Measurements from ENCODE around the gene ITGA6.

Gene ITGA6

DNA sequence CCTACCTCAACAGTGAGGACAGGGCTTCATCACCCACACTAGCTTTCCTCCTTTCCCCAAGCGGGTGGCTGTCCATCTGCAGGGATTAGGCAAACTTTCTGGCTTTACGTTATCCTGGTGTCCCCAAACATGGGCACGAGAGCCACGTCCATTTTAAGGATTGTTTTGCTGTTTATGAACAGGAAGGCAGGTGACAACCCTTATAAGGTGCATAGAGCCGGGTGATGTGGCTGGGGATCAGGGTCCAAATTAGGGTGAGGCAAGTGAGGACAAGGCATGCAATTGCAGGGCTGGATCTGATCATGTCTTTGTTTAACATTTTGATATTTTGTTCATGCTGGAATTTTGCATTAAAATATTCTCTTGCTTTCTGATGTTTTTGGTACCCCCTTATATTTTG, 27.6 kb upstream of the ITGA6 start:
- Histone ChIP-seq H3K4me3 (ENCODE audit: insufficient read depth, low read depth, low read length) (no peak overlapping the region), H3K36me3 (ENCODE audit: control insufficient read depth, insufficient read depth, low read length) (no peaks in the 10 kb centered on the region), H3K27me3 (ENCODE audit: control insufficient read depth, insufficient read depth, low read length, poor library complexity, severe bottlenecking) (no peaks in the 10 kb centered on the region), H3K9me3 (ENCODE audit: control insufficient read depth, low read length) (no peaks in the 10 kb centered on the region), H3K4me1 (ENCODE audit: control insufficient read depth, insufficient read depth, low read length) (no peaks in the 10 kb centered on the region), H3K27ac (ENCODE audit: insufficient read depth, low read depth, low read length, poor library complexity, severe bottlenecking) (no peak overlapping the region)
- WGBS, 2 experiments, result 93 to 95% methylated on average over 5 of the region's 5 CpGs

DNA sequence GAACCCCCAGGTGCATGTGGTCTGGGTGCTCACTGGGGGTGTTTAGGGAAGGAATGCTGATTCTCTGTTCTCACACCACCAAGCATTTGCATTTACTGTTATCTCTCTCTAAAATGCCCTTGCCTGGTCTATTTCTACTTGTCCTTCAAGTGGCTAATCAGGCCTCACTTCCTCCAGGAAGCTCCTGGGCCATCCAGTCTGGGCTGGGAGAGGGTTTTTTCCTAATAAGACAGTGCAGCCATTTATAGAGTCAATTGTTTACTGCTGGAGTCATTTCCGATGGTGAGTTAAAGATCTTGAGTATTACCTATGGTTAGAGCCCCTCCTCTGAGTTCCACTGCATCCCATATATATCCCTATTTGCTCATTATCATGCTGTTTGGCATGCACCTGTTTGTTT, 25.2 kb upstream of the ITGA6 start:
- Histone ChIP-seq H3K36me3 (ENCODE audit: control insufficient read depth, insufficient read depth, low read length) (no peaks in the 10 kb centered on the region), H3K4me3 (ENCODE audit: insufficient read depth, low read depth, low read length) (no peak overlapping the region), H3K27ac (ENCODE audit: insufficient read depth, low read depth, low read length, poor library complexity, severe bottlenecking) (no peak overlapping the region), H3K4me1 (ENCODE audit: control insufficient read depth, insufficient read depth, low read length) (no peaks in the 10 kb centered on the region), H3K9me3 (ENCODE audit: control insufficient read depth, low read length) (no peaks in the 10 kb centered on the region), H3K27me3 (ENCODE audit: control insufficient read depth, insufficient read depth, low read length, poor library complexity, severe bottlenecking) (no peaks in the 10 kb centered on the region)
- WGBS, 2 experiments, result 79 to 91% methylated on average over 1 of the region's 1 CpG

DNA sequence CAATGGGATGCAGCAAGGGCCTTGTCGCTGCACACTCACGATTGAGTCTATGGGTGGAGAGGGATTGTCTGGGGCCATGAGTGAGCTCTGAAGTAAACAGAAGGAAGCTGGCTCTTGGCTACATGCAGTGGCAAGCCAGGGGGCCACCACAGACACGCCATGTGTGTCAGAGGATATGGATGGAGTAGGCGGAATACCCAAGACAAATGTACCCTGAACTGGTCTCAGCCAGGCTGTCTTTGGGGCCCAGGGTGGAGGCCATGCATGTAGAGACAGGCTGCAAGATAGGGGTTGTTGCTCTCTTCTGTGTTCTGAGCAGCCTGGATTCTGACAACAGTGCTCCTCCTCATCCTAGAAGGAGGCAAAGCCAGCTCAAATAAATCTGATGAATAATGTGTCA, 24.0 kb upstream of the ITGA6 start:
- Histone ChIP-seq H3K36me3 (ENCODE audit: control insufficient read depth, insufficient read depth, low read length) (no peaks in the 10 kb centered on the region), H3K27me3 (ENCODE audit: control insufficient read depth, insufficient read depth, low read length, poor library complexity, severe bottlenecking) (no peaks in the 10 kb centered on the region), H3K9me3 (ENCODE audit: control insufficient read depth, low read length) (no peaks in the 10 kb centered on the region), H3K4me3 (ENCODE audit: insufficient read depth, low read depth, low read length) (no peak overlapping the region), H3K4me1 (ENCODE audit: control insufficient read depth, insufficient read depth, low read length) (peaks cover 2% of the 10 kb centered on the region), H3K27ac (ENCODE audit: insufficient read depth, low read depth, low read length, poor library complexity, severe bottlenecking) (no peak overlapping the region)
- 90 to 93% methylated on average over 4 of the region's 4 CpGs for WGBS, 2 experiments

DNA sequence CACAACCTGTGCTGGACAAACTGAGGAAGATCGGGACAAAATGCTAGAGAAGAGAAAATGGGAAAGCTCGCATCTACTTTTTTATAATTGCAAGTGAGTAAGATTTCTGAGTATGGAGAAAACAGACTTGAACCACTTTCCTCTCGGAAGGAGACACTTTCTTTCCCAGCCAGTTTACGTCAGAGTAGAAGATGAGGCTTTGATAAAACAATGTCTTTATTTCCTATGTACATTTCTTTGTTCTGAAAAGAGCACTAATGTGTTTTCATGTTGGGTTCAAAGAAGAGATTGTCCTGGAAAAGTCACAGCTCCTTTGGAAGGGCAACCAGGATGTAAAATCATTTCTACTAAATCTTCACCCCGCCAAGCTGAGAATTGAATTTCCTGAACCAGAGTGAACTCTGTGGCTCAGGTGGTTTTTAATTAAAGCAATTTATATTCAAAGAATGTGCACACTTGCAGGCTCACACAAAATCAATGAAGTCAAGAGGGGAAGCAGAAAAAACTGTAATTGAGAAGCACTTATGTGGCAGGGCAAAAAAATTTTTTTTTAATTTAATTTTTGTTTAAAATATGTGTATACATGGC, 23.4 kb upstream of the ITGA6 start:
- Histone ChIP-seq H3K27ac (ENCODE audit: insufficient read depth, low read depth, low read length, poor library complexity, severe bottlenecking) (no peak overlapping the region), H3K4me1 (ENCODE audit: control insufficient read depth, insufficient read depth, low read length) (peaks cover 5% of the 10 kb centered on the region), H3K27me3 (ENCODE audit: control insufficient read depth, insufficient read depth, low read length, poor library complexity, severe bottlenecking) (no peaks in the 10 kb centered on the region), H3K36me3 (ENCODE audit: control insufficient read depth, insufficient read depth, low read length) (no peaks in the 10 kb centered on the region), H3K4me3 (ENCODE audit: insufficient read depth, low read depth, low read length) (no peak overlapping the region), H3K9me3 (ENCODE audit: control insufficient read depth, low read length) (no peaks in the 10 kb centered on the region)
- WGBS, 2 experiments, result 95 to 97% methylated on average over 5 of the region's 5 CpGs

DNA sequence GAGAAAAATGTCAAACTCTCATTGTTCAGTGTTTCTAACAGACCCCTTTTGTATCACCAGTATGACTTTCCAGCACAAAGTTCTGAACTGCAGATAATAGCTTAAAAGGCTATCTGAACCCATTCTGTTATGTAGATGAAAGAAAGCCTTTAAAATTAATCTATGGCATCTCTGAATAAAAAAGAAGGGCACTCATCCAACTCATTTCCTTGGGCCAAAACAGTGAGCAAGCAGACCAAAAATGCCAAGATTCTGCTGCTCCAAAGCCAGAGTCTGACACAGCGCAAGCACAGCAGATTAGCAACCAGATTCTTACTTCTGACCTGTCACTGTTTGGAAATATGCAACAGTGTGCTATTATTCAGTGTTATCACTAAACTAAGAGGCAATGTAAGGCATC, 22.6 kb upstream of the ITGA6 start:
- 100% methylated on average over 1 of the region's 1 CpG for WGBS, 2 experiments
- Histone ChIP-seq H3K4me1 (ENCODE audit: control insufficient read depth, insufficient read depth, low read length) (peaks cover 5% of the 10 kb centered on the region), H3K27me3 (ENCODE audit: control insufficient read depth, insufficient read depth, low read length, poor library complexity, severe bottlenecking) (no peaks in the 10 kb centered on the region), H3K9me3 (ENCODE audit: control insufficient read depth, low read length) (no peaks in the 10 kb centered on the region), H3K36me3 (ENCODE audit: control insufficient read depth, insufficient read depth, low read length) (no peaks in the 10 kb centered on the region), H3K4me3 (ENCODE audit: insufficient read depth, low read depth, low read length) (no peak overlapping the region), H3K27ac (ENCODE audit: insufficient read depth, low read depth, low read length, poor library complexity, severe bottlenecking) (no peak overlapping the region)

DNA sequence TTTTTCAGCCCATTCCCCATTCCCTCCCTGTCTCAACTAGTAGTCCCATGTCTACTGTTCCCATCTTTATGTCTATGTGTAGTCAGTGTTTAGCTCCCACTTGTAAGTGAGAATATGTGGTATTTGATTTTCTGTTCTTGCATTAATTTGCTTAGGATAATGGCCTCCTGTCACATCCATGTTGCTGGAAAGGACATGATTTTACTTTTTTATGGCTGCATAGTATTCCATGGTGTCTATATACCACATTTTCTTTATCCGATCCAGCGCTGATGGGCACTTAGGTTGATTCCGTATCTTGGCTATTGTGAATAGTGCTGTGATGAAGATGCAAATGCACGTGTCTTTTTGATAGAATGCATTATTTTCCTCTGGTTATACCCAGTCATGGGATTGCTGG, 21.7 kb upstream of the ITGA6 start:
- Histone ChIP-seq H3K9me3 (ENCODE audit: control insufficient read depth, low read length) (no peaks in the 10 kb centered on the region), H3K4me1 (ENCODE audit: control insufficient read depth, insufficient read depth, low read length) (peaks cover 5% of the 10 kb centered on the region), H3K4me3 (ENCODE audit: insufficient read depth, low read depth, low read length) (no peak overlapping the region), H3K36me3 (ENCODE audit: control insufficient read depth, insufficient read depth, low read length) (no peaks in the 10 kb centered on the region), H3K27ac (ENCODE audit: insufficient read depth, low read depth, low read length, poor library complexity, severe bottlenecking) (no peak overlapping the region), H3K27me3 (ENCODE audit: control insufficient read depth, insufficient read depth, low read length, poor library complexity, severe bottlenecking) (no peaks in the 10 kb centered on the region)
- 93 to 94% methylated on average over 4 of the region's 4 CpGs for WGBS, 2 experiments

DNA sequence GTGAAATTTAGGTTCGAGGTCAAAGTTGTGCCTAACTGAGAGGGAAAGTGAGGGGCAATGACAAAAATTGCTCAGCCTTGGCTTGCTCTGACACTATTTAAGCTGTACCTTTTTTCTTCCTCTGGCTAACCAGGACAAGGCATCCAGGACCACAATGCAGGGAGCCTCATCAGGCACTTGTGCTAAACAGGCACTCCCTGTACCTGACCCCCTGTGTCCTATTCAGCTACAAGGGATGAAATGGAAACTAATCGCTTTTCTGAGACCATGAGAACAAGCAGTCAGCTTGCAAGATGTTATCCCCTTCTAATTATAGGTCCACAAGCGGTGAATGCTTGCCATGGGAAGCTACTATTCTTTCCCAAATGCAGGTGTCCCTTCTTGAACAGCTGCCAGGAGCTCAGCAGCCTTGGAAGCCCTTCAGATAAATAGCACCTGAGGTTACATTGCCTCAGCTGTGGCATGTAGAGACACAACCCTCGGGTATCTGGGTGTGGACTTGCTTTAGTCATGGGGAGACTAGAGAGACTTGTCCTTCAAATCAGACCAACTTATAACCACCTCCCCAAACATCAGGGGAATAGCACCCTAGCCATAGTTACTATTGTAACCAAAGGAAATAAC, 19.1 kb upstream of the ITGA6 start:
- no peaks in the 10 kb centered on the region for H3K36me3 ChIP-seq (ENCODE audit: control insufficient read depth, insufficient read depth, low read length)
- H3K4me1 ChIP-seq (ENCODE audit: control insufficient read depth, insufficient read depth, low read length), result peaks cover 5% of the 10 kb centered on the region
- no peak overlapping the region for H3K27ac ChIP-seq (ENCODE audit: insufficient read depth, low read depth, low read length, poor library complexity, severe bottlenecking)
- H3K9me3 ChIP-seq (ENCODE audit: control insufficient read depth, low read length), result no peaks in the 10 kb centered on the region
- H3K27me3 ChIP-seq (ENCODE audit: control insufficient read depth, insufficient read depth, low read length, poor library complexity, severe bottlenecking), result no peaks in the 10 kb centered on the region
- H3K4me3 ChIP-seq (ENCODE audit: insufficient read depth, low read depth, low read length), result no peak overlapping the region
- WGBS, 2 experiments, result 81 to 88% methylated on average over 4 of the region's 4 CpGs

DNA sequence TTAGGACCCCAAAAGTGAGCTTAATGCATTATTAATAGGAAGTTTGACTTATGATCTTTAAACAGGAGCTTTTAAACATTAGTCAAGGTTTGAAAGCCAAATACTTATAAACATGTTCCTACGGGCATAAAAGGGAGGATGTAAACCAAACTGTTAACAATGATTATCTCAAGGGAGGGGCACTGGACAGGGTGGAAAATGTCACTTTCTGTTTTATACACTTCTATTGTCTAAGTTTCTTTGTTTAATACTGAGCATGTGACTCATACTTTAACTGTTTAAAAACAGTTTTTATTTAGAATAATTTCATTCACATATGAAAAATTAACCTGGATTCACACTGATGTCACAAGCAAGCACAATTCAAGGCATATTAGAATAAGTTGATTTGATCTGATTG, 18.3 kb upstream of the ITGA6 start:
- 100% methylated on average over 1 of the region's 1 CpG for WGBS, 2 experiments

DNA sequence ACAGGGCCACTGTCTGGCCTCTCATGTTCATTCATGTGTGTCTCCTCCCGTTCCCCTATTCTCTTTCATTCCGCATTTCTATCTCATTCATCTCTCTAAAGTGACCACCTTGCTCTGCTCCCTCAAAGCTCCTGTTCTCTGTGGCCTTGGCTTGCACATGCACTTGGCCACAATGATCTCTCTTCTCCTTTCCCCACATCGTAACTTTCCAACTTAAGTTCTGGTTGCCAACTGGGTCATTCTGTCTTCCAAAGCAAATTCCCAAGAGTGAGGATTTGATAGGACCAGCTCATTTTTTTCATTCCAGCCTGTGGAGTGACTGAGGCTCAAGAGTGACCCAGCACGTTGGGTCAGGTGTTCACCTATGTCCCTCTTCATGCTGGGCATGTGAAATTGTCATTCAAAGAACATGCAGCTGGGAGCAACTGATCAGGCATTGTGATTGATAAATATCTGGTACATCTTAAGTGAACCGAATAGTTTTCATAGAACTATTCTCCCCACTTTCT, 14.3 kb upstream of the ITGA6 start:
- WGBS, 2 experiments, result 68 to 74% methylated on average over 4 to 5 of the region's 5 CpGs
- Histone ChIP-seq H3K4me1 (ENCODE audit: control insufficient read depth, insufficient read depth, low read length) (peaks cover 8% of the 10 kb centered on the region), H3K27me3 (ENCODE audit: control insufficient read depth, insufficient read depth, low read length, poor library complexity, severe bottlenecking) (no peaks in the 10 kb centered on the region), H3K27ac (ENCODE audit: insufficient read depth, low read depth, low read length, poor library complexity, severe bottlenecking) (no peak overlapping the region), H3K36me3 (ENCODE audit: control insufficient read depth, insufficient read depth, low read length) (no peaks in the 10 kb centered on the region), H3K9me3 (ENCODE audit: control insufficient read depth, low read length) (no peaks in the 10 kb centered on the region), H3K4me3 (ENCODE audit: insufficient read depth, low read depth, low read length) (no peak overlapping the region)

More for the DNA sequence above, 18.3 kb upstream of the ITGA6 start:
- Histone ChIP-seq H3K36me3 (ENCODE audit: control insufficient read depth, insufficient read depth, low read length) (no peaks in the 10 kb centered on the region), H3K27ac (ENCODE audit: insufficient read depth, low read depth, low read length, poor library complexity, severe bottlenecking) (no peak overlapping the region), H3K27me3 (ENCODE audit: control insufficient read depth, insufficient read depth, low read length, poor library complexity, severe bottlenecking) (no peaks in the 10 kb centered on the region), H3K9me3 (ENCODE audit: control insufficient read depth, low read length) (no peaks in the 10 kb centered on the region), H3K4me1 (ENCODE audit: control insufficient read depth, insufficient read depth, low read length) (peaks cover 5% of the 10 kb centered on the region), H3K4me3 (ENCODE audit: insufficient read depth, low read depth, low read length) (no peak overlapping the region)

DNA sequence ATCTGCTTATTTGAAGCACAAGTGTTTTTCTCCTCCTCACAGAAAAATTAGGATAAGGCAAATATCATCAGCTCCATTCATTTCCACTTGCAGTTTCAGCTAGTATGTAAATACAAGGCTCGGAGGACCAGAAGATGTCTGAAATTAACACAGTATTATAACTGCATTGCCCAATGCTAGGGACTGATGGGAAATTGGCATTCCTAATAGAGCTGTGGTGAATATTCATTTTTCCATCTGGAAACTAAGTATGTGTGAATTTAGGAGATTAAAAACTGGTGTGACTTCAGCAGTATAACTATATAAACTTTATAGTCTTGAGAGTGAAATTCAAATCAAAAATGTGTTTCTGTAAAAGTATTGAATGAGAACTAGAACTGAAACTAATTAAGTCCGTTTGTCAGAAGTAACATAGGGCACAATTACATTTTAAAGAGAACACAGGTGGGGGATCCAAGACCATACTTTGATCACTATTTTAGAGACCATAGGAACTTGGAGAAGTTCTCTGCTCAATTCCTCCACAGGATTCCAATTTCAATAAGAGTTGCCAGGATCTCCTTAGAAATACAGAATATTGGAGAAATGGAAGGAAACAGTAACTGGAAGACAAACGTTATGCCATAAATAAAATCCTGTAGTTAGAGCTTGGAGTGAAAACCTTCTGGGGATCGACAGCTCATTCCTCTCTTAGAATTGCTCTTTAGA, 12.1 kb upstream of the ITGA6 start:
- no peaks in the 10 kb centered on the region for H3K36me3 ChIP-seq (ENCODE audit: control insufficient read depth, insufficient read depth, low read length)
- H3K27ac ChIP-seq (ENCODE audit: insufficient read depth, low read depth, low read length, poor library complexity, severe bottlenecking), result no peak overlapping the region
- no peaks in the 10 kb centered on the region for H3K27me3 ChIP-seq (ENCODE audit: control insufficient read depth, insufficient read depth, low read length, poor library complexity, severe bottlenecking)
- H3K9me3 ChIP-seq (ENCODE audit: control insufficient read depth, low read length), result no peaks in the 10 kb centered on the region
- no peak overlapping the region for H3K4me3 ChIP-seq (ENCODE audit: insufficient read depth, low read depth, low read length)
- WGBS, 2 experiments, result 39 to 41% methylated on average over 4 of the region's 4 CpGs
- H3K4me1 ChIP-seq (ENCODE audit: control insufficient read depth, insufficient read depth, low read length), result peaks cover 5% of the 10 kb centered on the region

All from ectodermal cell (in vitro differentiated cells).